K562 (cell line): ENCODE measurements around the gene PTH1R. TPM values are rescaled to one million over a fixed set of nuclear protein-coding genes. Genes with fewer than 3 reads are reported as not detected.

Experiments
- ATAC-seq: fragments of 200-7000 bp; cut with Tn5 transposase; 3 replicates; pipeline ENCODE4 v1.9.1; 2020; ENCODE audit warnings: moderate library complexity
- BruUV-seq: library from RNA; stranded (reverse); fragments of 400-500 nt; replicated peaks from 2 replicates; lab custom pipeline; 2021; lab: Mats Ljungman, UMichigan
- CTCF ChIA-PET: fragments of 300-600 bp; formaldehyde crosslinking; extraction: SDS; loops from one replicate; lab custom pipeline; 2021; ENCODE audit warnings: low intra/inter-chr PET ratio; lab: Yijun Ruan, JAX
- POLR2A ChIA-PET: fragments of 300-600, 350-650 bp; sonication (Branson Sonifier 250); formaldehyde crosslinking; extraction: SDS; loops from one replicate; lab custom pipeline; 2021; ENCODE audit warnings: antibody characterized with exemption, inconsistent platforms; lab: Yijun Ruan, JAX
- DNase-seq, 4 experiments: peaks; one replicate each; pipeline versions ENCODE4 v3.0.0 to v3.0.0-alpha.2; 2011 to 2018; ENCODE audit warnings: low spot score in 3 of 4, mixed read lengths in 3 of 4; ENCODE audit errors: extremely low read depth in 1 of 4
- FAIRE-seq: peaks from 2 replicates; lab custom pipeline; 2011; peaks lifted over from hg19 to GRCh38; lab: Jason Lieb, UNC
- H2AFZ ChIP-seq: 2 replicates; pipeline ENCODE4 v1.6.0; 2011; ENCODE audit warnings: low read depth, low read length, control low read depth, inconsistent platforms
- H3K27ac ChIP-seq: fragments of 200-600 bp; 3 replicates; pipeline ENCODE4 v1.8.0; 2011; ENCODE audit warnings: low read depth, mild to moderate bottlenecking, control low read depth, inconsistent platforms, low read length, moderate library complexity, mixed read lengths; ENCODE audit errors: extremely low read depth
- H3K27me3 ChIP-seq, 2 experiments: fragments of 300-600 bp in 1 of 2; 2 replicates in 1 of 2; 3 replicates in 1 of 2; pipeline versions ENCODE4 v1.6.0 to v1.8.0; 2011; ENCODE audit warnings: inconsistent platforms in 2 of 2, low read length in 2 of 2, mild to moderate bottlenecking in 1 of 2, mixed read lengths in 1 of 2, moderate library complexity in 1 of 2; ENCODE audit not compliant: control insufficient read depth in 2 of 2, insufficient read depth in 2 of 2
- H3K36me3 ChIP-seq: fragments of 300-600 bp; 3 replicates; pipeline ENCODE4 v1.8.0; 2011; ENCODE audit warnings: mild to moderate bottlenecking, low read length, inconsistent platforms; ENCODE audit not compliant: control insufficient read depth, insufficient read depth
- H3K4me1 ChIP-seq, 2 experiments: fragments of 200-600 bp in 1 of 2; replicated peaks in 1 of 2; 2 replicates in 1 of 2; 3 replicates in 1 of 2; pipeline versions ENCODE4 v1.5.1 to v1.8.0; 2011; ENCODE audit warnings: inconsistent platforms in 2 of 2, low read length in 2 of 2, mild to moderate bottlenecking in 1 of 2, mixed read lengths in 1 of 2, moderate library complexity in 1 of 2; ENCODE audit not compliant: control insufficient read depth in 2 of 2, insufficient read depth in 2 of 2
- H3K4me2 ChIP-seq: 2 replicates; pipeline ENCODE4 v1.6.1; 2011; ENCODE audit warnings: low read length, control low read depth, inconsistent platforms, mixed read lengths; ENCODE audit not compliant: insufficient read depth
- H3K4me3 ChIP-seq: fragments of 200-600 bp; sonication (generic), shearing (Covaris generic); 2 replicates; pipeline ENCODE4 v1.5.1; 2016; ENCODE audit warnings: control low read depth, inconsistent platforms
- H3K79me2 ChIP-seq: fragments of 200-600 bp; 3 replicates; pipeline ENCODE4 v1.8.0; 2011; ENCODE audit warnings: low read length, inconsistent platforms; ENCODE audit not compliant: control insufficient read depth, insufficient read depth
- H3K9ac ChIP-seq, 2 experiments: 2 replicates each; pipeline versions ENCODE4 v1.6.0 to v1.6.1; 2011; ENCODE audit warnings: low read depth in 2 of 2, low read length in 2 of 2, control low read depth in 1 of 2, inconsistent platforms in 1 of 2, mild to moderate bottlenecking in 1 of 2, mixed read lengths in 1 of 2; ENCODE audit not compliant: insufficient read depth in 1 of 2
- H3K9me1 ChIP-seq: one replicate; pipeline ENCODE4 v1.6.0; 2011; ENCODE audit warnings: inconsistent platforms, mild to moderate bottlenecking, low read length, moderate library complexity; ENCODE audit not compliant: control insufficient read depth, insufficient read depth
- H3K9me3 ChIP-seq: replicated peaks from 2 replicates; pipeline ENCODE4 v1.5.1; 2011; ENCODE audit warnings: low read depth, low read length, inconsistent platforms; ENCODE audit not compliant: control insufficient read depth, insufficient read depth
- H4K20me1 ChIP-seq: replicated peaks from 2 replicates; pipeline ENCODE4 v1.6.1; 2011; ENCODE audit warnings: low read length, inconsistent platforms, mixed read lengths; ENCODE audit not compliant: control insufficient read depth, insufficient read depth
- GTF3C2 ChIP-seq: IDR thresholded peaks from 3 replicates; pipeline ENCODE4 v1.6.1; 2011; ENCODE audit warnings: borderline replicate concordance, mild to moderate bottlenecking, moderate library complexity; ENCODE audit not compliant: insufficient read length; ENCODE audit errors: extremely low read depth
- NFXL1 ChIP-seq: fragments of 450-650 bp; formaldehyde crosslinking; IDR thresholded peaks from 2 replicates; pipeline ENCODE4 v1.4.0; 2021; ENCODE audit warnings: mild to moderate bottlenecking
- ZFX ChIP-seq: sonication (generic); formaldehyde crosslinking; IDR thresholded peaks from 2 replicates; pipeline ENCODE4 v1.8.0; 2022; ENCODE audit warnings: mild to moderate bottlenecking, missing genetic modification reagents, moderate library complexity
- WGBS: fragments of 100-300 bp; shearing (Covaris generic); methylation state at CpG from one replicate; pipeline ENCODE4 v1.1.6; 2016; ENCODE audit warnings: low coverage, mixed read lengths; ENCODE audit not compliant: insufficient coverage; ENCODE audit errors: missing lambda C conversion rate; 5-methylcytosine and 5-hydroxymethylcytosine counted together
- in situ Hi-C: fragments of 300-500 bp; cut with MboI; formaldehyde crosslinking; loops from 4 replicates; pipeline ENCODE4 v1.15.0; 2018; ENCODE audit warnings: inconsistent platforms, mixed read lengths
- intact Hi-C: fragments of 100-400 bp; cut with micrococcal nuclease; formaldehyde crosslinking; loops from 2 replicates; pipeline ENCODE4 v1.14.2; 2022
- polyA plus RNA-seq, 8 experiments: library from polyadenylated mRNA; depleted of rRNA in 4 of 8; stranded (reverse) in 5 of 8; unstranded in 3 of 8; fragments of >200 nt; fragmentation: Nextera tagmentation in 2 of 8; fragmentation: Illumina TruSeq in 1 of 8; extraction: Ambion mirVana in 2 of 8; extraction: Trizol in 1 of 8; gene quantifications; 2 replicates each; pipeline versions ENCODE4 v1.2.1 to v1.2.3, GENCODE V29; 2011 to 2014; ENCODE audit warnings: inconsistent platforms in 1 of 8, missing spikeins in 1 of 8
- total RNA-seq, 7 experiments: library from RNA; depleted of rRNA in 6 of 7; stranded (reverse); fragments of >200 nt in 6 of 7; fragmentation: Illumina TruSeq in 2 of 7; extraction: Trizol in 2 of 7; gene quantifications; 2 replicates each; pipeline versions ENCODE4 v1.2.1 to v1.2.3, GENCODE V29; 2011 to 2021; ENCODE audit warnings: low replicate concordance in 1 of 7

Gene PTH1R
- total and polyA plus RNA-seq, 9 of the 15 experiments (the other 6 are each of a cell fraction or from before 2014, with no cell fraction given): not detected

GRCh38 chr3:46866720-46867549 lies 10.6 kb upstream of the PTH1R start (continued):
- TF ChIP-seq GTF3C2: no peak

GRCh38 chr3:46867550-46867898 lies 10.0 kb upstream of the PTH1R start:
- Histone ChIP-seq H2AFZ (no peak overlapping the region), H3K27me3 (peaks cover 10 to 54% of the 10 kb centered on the region in 2 experiments; a peak in 4 of 5 replicates), H3K9ac (0 out of 4 replicates have a peak overlapping the region, but pooled peaks of 1 of the 2 experiments have one; percentile 17), H3K9me3 (no peaks in the 10 kb centered on the region), H3K4me3 (no peak overlapping the region), H3K4me1 (peaks cover 0 to 15% of the 10 kb centered on the region in 2 experiments; a peak in 2 of 5 replicates), H3K4me2 (no peak overlapping the region), H3K36me3 (no peaks in the 10 kb centered on the region), H3K27ac (no peak overlapping the region), H4K20me1 (peaks cover 24% of the 10 kb centered on the region), H3K9me1 (no peaks in the 10 kb centered on the region), H3K79me2 (no peaks in the 10 kb centered on the region)
- TF ChIP-seq ZFX (CRISPR knock-in tag): 0 out of 2 replicates have a peak, but pooled peaks have one; percentile 11
- no peak for TF ChIP-seq NFXL1
- 31% methylated on average over 10 of the region's 15 CpGs for WGBS
- in situ Hi-C loops: no loop called here
- intact Hi-C loops: loop anchor here (10.0 kb wide), 1 partner anchor 507 kb away; no protein-coding TSS in a partner anchor
- FAIRE-seq: no peak
- ATAC-seq: no peak
- POLR2A ChIA-PET: interaction anchor here (0.6 kb wide), 1 partner anchor 188 kb away, joined by 3 read pairs; no protein-coding TSS in a partner anchor
- no TSS peak for BruUV-seq
- no peak for DNase-seq
- CTCF ChIA-PET: interaction anchor here (0.8 to 2.5 kb wide), 4 partner anchors 42 to 504 kb away, joined by 3 to 16 read pairs (median 3); no protein-coding TSS in a partner anchor
